Pancreas (tissue), 10 donors: ENCODE results near the gene MALRD1. TPM values are rescaled to one million over a fixed set of nuclear protein-coding genes. Genes with fewer than 3 reads are reported as not detected.

Experiments
- ATAC-seq, 4 donors: fragments of 200-7000 bp; cut with Tn5 transposase; one replicate each; pipeline versions ENCODE4 v1.8.0 to v1.9.1; 2020; ENCODE audit warnings: mild to moderate bottlenecking in 4 of 4, moderate library complexity in 4 of 4
- DNase-seq, 6 donors: peaks; one replicate each; pipeline ENCODE4 v3.0.0-alpha.2; 2020
- FAIRE-seq: peaks from 2 replicates; lab custom pipeline; 2012; peaks lifted over from hg19 to GRCh38; lab: Jason Lieb, UNC
- H3K27ac ChIP-seq, 4 donors: fragments of 200-600 bp; sonication (generic); 1 replicate in 3 of 4; 2 replicates in 1 of 4; pipeline versions ENCODE4 v1.5.0 to v1.8.0; 2020
- H3K27me3 ChIP-seq, 4 donors: fragments of 200-600 bp; one replicate each; pipeline ENCODE4 v1.8.0; 2021
- H3K36me3 ChIP-seq, 3 donors: fragments of 200-600 bp; sonication (generic) in 1 of 3; one replicate each; pipeline versions ENCODE4 v1.5.0 to v1.8.0; 2020 to 2021
- H3K4me1 ChIP-seq, 3 donors: fragments of 200-600 bp; one replicate each; pipeline ENCODE4 v1.8.0; 2021
- H3K4me3 ChIP-seq, 4 donors: fragments of 200-600 bp; sonication (generic) in 2 of 4; one replicate each; pipeline versions ENCODE4 v1.5.0 to v1.8.0; 2020 to 2021
- H3K9me3 ChIP-seq, 4 donors: fragments of 200-600 bp; one replicate each; pipeline ENCODE4 v1.8.0; 2021
- WGBS, 2 donors: extraction: QIAGEN DNeasy Blood & Tissue Kit; methylation state at CpG; one replicate each; pipeline ENCODE4 v1.1.7; 2013; 5-methylcytosine and 5-hydroxymethylcytosine counted together
- intact Hi-C, 3 donors: fragments of 100-400 bp; cut with DNase I; formaldehyde crosslinking; loops; one replicate each; pipeline versions ENCODE4 v1.11.1 to v1.14.2; 2022
- polyA plus RNA-seq, 2 donors: library from polyadenylated mRNA; stranded (reverse); fragments of 200-250 nt; gene quantifications; one replicate each; pipeline ENCODE4 v1.2.3, GENCODE V29; 2013
- total RNA-seq, 6 donors: library from RNA; stranded (reverse); fragmentation: NEBNext Ultra II Directional in 4 of 6; extraction: Animal tissue kit (Norgen Biotek cat#: 25700) in 4 of 6; gene quantifications; one replicate each; pipeline versions ENCODE4 v1.2.1 to v1.2.4, GENCODE V29; 2021 to 2023
- TF ChIP-seq, protein P1 (sequence below), 4 donors: fragments of 200-600 bp; sonication (generic) in 3 of 4; IDR thresholded peaks; one replicate each; pipeline versions ENCODE4 v1.5.0 to v1.8.0; 2021; ENCODE audit warnings: antibody characterized with exemption in 4 of 4
- donor health status: healthy with polysubstance abuse.
- donor health status: DM: no; HTN: no; CAD: no; lungs with moderate emphysema.
- donor health status: DM: no; HTN: no; CAD: no.
- donor health status: control.
- donor health status: control.
- donor health status: Bipolar disorder and iron deficiency.
- donor health status: DM: yes; HTN: yes; CAD: no.
- donor health status: DM: no; HTN: no; CAD: no.
- donor health status: DM: no; HTN: no; CAD: no.
- donor health status: DM: yes; HTN: yes; CAD: no.

Gene MALRD1
- total and polyA plus RNA-seq, 8 donors: 0.13 to 0.87 (median 0.31) TPM; not detected in 5

DNA sequence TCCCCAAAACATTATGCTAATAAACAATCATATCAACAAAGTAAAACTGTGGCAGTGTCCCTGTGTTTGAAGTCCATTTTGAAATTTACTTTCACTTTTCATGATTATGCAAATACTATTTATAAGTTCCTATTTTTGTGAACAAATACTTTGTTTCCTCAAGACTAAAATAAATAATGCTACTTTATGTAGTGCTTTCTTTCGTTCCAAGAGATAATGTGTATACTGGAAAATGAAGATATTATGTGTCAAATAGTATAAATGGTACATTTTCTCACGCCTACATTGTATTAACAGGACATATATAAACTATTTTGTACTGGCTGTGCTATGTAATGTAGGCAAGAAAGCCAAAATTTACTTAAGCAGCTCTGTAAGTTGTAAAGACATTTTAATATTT, 136.3 kb downstream of the MALRD1 start:
- TF ChIP-seq, protein P1, sequence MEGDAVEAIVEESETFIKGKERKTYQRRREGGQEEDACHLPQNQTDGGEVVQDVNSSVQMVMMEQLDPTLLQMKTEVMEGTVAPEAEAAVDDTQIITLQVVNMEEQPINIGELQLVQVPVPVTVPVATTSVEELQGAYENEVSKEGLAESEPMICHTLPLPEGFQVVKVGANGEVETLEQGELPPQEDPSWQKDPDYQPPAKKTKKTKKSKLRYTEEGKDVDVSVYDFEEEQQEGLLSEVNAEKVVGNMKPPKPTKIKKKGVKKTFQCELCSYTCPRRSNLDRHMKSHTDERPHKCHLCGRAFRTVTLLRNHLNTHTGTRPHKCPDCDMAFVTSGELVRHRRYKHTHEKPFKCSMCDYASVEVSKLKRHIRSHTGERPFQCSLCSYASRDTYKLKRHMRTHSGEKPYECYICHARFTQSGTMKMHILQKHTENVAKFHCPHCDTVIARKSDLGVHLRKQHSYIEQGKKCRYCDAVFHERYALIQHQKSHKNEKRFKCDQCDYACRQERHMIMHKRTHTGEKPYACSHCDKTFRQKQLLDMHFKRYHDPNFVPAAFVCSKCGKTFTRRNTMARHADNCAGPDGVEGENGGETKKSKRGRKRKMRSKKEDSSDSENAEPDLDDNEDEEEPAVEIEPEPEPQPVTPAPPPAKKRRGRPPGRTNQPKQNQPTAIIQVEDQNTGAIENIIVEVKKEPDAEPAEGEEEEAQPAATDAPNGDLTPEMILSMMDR (IDR thresholded peaks at IDR 0.05): no peak
- FAIRE-seq (no peak), DNase-seq (no peak), ATAC-seq (no peak)
- Histone ChIP-seq H3K27me3 (no peaks in the 10 kb centered on the region), H3K4me3 (no peak overlapping the region), H3K27ac (no peak overlapping the region), H3K4me1 (no peaks in the 10 kb centered on the region), H3K9me3 (no peaks in the 10 kb centered on the region), H3K36me3 (no peaks in the 10 kb centered on the region)
- intact Hi-C loops: no loop called here
- WGBS, 2 donors: 39 to 42% methylated on average over 2 of the region's 2 CpGs

DNA sequence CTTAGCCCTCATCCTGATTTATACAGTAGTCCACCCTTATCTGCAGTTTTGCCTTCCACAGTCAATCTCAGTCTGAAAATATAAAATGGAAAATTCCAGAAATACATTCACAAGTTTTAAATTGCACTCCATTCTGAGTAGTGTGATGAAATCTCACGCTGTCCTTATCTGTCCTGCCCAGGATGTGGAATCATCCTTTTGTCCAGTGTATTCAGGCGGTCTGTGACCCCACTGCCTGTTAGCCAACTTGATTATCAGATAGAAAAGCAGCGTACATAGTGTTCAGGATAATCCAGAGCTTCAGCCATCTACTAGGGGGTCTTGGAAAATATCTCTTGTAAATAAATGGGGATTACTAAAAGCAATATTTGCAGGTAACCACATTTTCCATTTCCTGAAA, 146.3 kb downstream of the MALRD1 start:
- TF ChIP-seq, protein P1 (IDR thresholded peaks at IDR 0.05): no peak
- FAIRE-seq (no peak), ATAC-seq (no peak), DNase-seq (no peak)
- Histone ChIP-seq H3K9me3 (no peaks in the 10 kb centered on the region), H3K4me1 (no peaks in the 10 kb centered on the region), H3K27me3 (no peaks in the 10 kb centered on the region), H3K27ac (no peak overlapping the region), H3K4me3 (no peak overlapping the region), H3K36me3 (no peaks in the 10 kb centered on the region)
- intact Hi-C loops: no loop called here
- 42 to 59% methylated on average over 3 of the region's 3 CpGs for WGBS, 2 donors

DNA sequence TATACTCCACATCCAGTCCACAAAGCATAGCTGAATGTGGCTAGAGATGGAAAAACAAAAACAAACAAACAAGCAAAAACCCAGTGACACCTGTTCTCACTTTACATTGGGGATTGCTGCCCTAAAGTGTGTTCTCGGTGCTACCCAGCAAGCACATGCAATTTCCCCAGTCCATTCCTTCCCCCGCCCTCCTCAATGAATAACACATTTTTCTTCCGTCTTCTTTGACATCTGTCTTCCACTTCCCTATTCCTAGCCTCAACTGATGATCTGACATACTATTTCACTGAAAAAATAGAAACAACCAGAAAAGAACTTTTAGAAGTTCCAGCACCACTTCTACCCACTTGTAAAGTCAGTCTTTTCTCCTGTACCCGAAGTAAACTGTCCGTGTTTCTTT, 147.1 kb downstream of the MALRD1 start:
- Histone ChIP-seq H3K27me3 (no peaks in the 10 kb centered on the region), H3K4me3 (no peak overlapping the region), H3K4me1 (no peaks in the 10 kb centered on the region), H3K27ac (no peak overlapping the region), H3K9me3 (no peaks in the 10 kb centered on the region), H3K36me3 (no peaks in the 10 kb centered on the region)
- TF ChIP-seq, protein P1 (IDR thresholded peaks at IDR 0.05): no peak
- DNase-seq: no peak
- FAIRE-seq: no peak
- no peak for ATAC-seq
- intact Hi-C loops: no loop called here
- WGBS, 2 donors: 63 to 81% methylated on average over 5 of the region's 5 CpGs

DNA sequence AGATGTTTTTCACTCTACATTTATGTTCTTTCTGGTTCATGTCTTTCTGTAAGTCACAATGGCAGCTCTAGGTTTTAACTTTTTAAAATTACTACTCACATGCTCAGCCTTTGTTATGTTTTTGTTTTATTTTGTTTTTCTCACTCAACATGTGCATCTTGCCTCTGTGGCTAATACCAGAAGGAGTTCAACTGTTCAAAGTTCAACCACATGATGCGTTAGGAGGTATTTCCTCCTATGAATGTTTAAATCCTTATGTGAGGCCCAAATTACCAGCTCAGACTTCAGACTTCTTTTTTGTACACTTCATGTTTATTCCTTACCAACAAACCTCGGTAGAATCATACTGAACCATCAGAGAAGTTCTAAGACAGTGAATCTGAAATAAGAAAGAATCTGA, 151.6 kb downstream of the MALRD1 start:
- Histone ChIP-seq H3K27ac (no peak overlapping the region), H3K4me3 (no peak overlapping the region), H3K36me3 (no peaks in the 10 kb centered on the region), H3K4me1 (no peaks in the 10 kb centered on the region), H3K9me3 (no peaks in the 10 kb centered on the region), H3K27me3 (no peaks in the 10 kb centered on the region)
- intact Hi-C loops: no loop called here
- FAIRE-seq (no peak), DNase-seq (no peak), ATAC-seq (no peak)
- TF ChIP-seq, protein P1 (IDR thresholded peaks at IDR 0.05): no peak
- WGBS, 2 donors: 38 to 44% methylated on average over 2 of the region's 2 CpGs

DNA sequence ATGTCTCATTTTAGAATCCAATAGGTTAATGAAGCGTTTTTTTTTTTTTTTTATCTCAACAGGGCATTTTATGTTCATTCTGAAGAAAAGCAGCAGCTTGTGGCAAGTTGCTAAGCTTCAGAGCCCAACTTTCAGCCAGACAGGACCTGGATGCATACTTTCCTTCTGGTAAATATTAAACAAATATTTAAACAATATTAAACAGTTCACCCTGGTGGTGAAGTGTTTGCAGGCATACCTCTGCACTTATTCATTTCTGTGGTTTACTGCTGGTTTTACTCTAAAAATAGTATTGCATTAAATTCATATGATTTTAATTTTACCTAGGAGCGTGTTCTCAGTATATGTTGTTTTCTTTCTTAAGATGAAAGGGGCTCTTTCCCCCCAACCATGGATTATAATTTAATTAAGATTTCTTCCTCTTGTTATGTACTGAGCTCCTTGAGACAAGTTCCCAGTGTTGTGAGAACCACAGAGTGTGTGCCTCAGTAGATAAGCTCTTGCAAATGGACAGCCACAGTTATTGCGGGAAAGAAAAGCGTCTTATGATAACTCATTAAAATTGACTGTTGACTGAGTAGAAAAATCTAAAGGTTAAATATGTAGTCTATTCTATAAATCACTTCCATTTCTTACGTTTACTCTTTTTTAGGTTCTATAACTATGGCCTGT, 155.8 kb downstream of the MALRD1 start:
- intact Hi-C loops: no loop called here
- 47 to 48% methylated on average over 5 of the region's 5 CpGs for WGBS, 2 donors
- TF ChIP-seq, protein P1 (IDR thresholded peaks at IDR 0.05): no peak
- H3K4me1 ChIP-seq: no peaks in the 10 kb centered on the region
- no peak for ATAC-seq
- H3K9me3 ChIP-seq: no peaks in the 10 kb centered on the region
- H3K27me3 ChIP-seq: no peaks in the 10 kb centered on the region
- DNase-seq: no peak
- H3K4me3 ChIP-seq: no peak overlapping the region
- no peaks in the 10 kb centered on the region for H3K36me3 ChIP-seq
- H3K27ac ChIP-seq: no peak overlapping the region
- no peak for FAIRE-seq
